ENCODE data around the gene MBNL2.

The MBNL2 gene

DNA sequence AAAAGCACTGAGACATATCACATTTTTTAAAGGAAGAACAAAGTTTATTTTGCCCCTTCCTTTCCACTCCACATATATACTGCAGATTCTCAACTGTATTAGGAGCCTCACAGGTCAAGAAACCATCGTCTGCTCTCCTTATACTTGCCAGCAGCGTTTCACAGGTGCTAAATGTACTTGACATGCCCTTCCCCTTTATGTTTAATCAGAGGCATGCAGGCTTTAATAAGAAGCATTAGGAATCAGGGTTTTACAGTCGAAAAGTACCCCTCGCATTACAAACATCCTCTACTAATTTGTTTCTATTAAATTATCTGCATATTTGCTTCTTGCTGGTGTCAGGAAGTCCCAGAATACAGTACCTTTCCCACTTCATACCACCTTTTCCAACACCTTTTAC, 208.2 kb downstream of the MBNL2 start:
- H3K4me1 ChIP-seq (ENCODE audit: control insufficient read depth, insufficient read depth, low read length), result peaks cover 20% of the 10 kb centered on the region
- peak overlapping the region; percentile 64 for H3K4me3 ChIP-seq (ENCODE audit: low read length)
- H3K27me3 ChIP-seq (ENCODE audit: control insufficient read depth, insufficient read depth, low read length), result no peaks in the 10 kb centered on the region
- H3K36me3 ChIP-seq (ENCODE audit: insufficient read depth, low read length), result no peaks in the 10 kb centered on the region
- peak overlapping the region; percentile 89 for H3K4me2 ChIP-seq (ENCODE audit: low read length)
- H3K9me3 ChIP-seq (replicated peaks; ENCODE audit: low read length), result no peaks in the 10 kb centered on the region
- H3K9ac ChIP-seq (ENCODE audit: low read depth, low read length), result peak overlapping the region; percentile 64

DNA sequence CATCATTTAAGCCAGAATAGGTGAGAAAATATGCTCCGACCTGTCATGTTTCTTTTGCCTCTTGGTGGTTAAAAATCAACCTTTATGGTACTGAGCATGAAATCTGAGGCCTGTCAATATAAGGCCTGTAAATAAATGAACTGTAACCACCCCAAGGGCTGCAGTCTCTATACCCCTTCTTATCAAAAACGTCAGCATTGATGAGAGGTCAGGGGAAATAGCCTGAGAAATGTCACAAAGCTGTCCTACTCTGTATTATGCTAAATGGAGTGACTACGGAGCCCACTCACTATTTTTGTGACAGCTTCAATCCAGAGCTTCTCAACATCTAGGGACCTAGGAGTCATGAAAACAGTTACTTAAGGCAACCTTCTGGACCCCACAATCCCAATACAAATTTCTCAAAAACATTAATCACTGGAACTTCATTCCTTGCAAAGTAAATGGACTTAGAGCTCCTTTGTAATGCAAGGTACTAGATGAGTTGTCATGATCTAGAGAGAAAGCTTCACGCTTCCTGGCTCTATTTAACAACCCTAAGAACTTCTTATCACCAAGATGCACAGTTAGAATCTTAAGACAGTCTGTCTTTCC, 209.1 kb downstream of the MBNL2 start:
- H3K4me2 ChIP-seq (ENCODE audit: low read length), result peak overlapping the region; percentile 84

DNA sequence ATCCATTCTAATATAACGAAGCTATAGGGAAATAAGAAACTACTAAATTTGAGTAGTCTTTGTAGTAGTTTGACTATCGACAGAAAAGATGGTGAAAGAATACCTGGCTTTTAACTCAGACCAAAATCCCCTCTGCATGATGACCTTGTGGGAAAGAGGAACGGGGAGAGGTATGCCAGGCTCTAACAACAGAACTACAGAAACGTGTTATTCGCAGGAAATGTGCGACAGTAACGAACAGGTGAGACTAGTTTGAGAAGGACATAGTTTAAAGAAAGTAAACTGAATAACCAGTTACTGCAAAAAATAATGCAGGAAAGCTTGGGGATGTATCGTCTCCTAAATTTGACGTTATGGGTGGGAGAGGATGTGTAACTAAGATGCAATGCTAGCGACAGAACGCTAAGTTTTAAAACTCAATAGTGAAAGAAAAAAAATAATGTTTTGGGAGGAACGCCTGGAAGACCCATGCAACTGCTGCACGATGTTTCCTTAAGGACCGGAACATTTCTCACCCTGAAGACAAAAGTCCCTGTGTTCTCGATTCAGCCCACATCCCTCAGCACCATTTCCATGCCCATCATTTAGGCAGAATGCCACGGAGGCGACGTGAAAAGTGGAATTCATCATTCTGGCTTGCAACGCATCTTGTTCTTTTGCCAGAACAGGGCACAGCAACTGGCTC, 210.2 kb downstream of the MBNL2 start:
- Histone ChIP-seq H3K9ac (ENCODE audit: low read depth, low read length) (peak overlapping the region; percentile 79), H3K27me3 (ENCODE audit: control insufficient read depth, insufficient read depth, low read length) (no peaks in the 10 kb centered on the region), H3K9me3 (replicated peaks; ENCODE audit: low read length) (no peaks in the 10 kb centered on the region), H3K4me1 (ENCODE audit: control insufficient read depth, insufficient read depth, low read length) (peaks cover 30% of the 10 kb centered on the region), H3K4me3 (ENCODE audit: low read length) (peak overlapping the region; percentile 82), H3K36me3 (ENCODE audit: insufficient read depth, low read length) (no peaks in the 10 kb centered on the region), H3K4me2 (ENCODE audit: low read length) (peak overlapping the region; percentile 84)

More for the DNA sequence above, 209.1 kb downstream of the MBNL2 start:
- Histone ChIP-seq H3K9me3 (replicated peaks; ENCODE audit: low read length) (no peaks in the 10 kb centered on the region), H3K27me3 (ENCODE audit: control insufficient read depth, insufficient read depth, low read length) (no peaks in the 10 kb centered on the region), H3K36me3 (ENCODE audit: insufficient read depth, low read length) (no peaks in the 10 kb centered on the region), H3K9ac (ENCODE audit: low read depth, low read length) (no peak overlapping the region), H3K4me3 (ENCODE audit: low read length) (peak overlapping the region; percentile 82), H3K4me1 (ENCODE audit: control insufficient read depth, insufficient read depth, low read length) (peaks cover 23% of the 10 kb centered on the region)

DNA sequence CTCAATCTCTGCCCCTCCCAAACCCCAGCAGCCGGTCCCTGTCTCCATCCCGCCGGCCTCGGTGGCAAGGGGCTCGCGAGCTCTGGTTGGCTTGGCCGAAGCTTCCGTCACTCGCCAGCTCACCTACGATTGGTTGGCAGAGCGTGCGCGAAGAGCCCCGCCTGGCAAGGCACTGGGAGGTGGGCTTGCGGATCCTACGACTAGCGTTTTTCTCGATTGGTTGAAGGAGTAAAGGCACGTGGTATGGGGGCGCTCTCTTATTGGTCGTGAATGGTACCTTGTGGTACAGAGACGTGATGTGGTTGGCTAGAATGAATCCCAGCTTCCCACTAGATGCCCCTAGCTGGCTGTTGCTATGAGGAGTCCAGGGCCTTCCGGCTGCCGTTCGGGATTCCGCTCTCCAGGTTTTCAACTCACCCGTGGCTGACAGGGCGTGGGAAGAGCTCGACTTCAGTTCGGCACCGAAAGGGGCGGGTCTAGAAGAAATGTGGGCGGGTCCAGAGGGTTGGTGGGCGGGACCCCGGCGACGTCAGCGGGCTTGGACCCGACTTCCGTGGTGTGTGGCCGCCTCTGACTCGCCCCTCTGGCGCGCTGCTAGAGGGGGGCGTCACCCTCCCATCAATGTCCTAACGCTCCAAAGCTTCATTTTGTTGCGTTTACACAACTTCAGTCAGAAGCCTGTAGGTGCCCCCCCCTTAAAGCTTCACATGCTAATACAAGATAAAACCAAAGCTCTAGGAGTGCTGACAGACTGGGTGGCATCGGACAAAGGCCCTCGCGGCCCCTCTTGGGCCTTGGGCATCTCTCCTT, 211.0 kb downstream of the MBNL2 start:
- H3K4me2 ChIP-seq (ENCODE audit: low read length), result peak overlapping the region; percentile 99
- H3K4me3 ChIP-seq (ENCODE audit: low read length), result peak overlapping the region; percentile 90
- H3K9ac ChIP-seq (ENCODE audit: low read depth, low read length), result peak overlapping the region; percentile 99
- H3K36me3 ChIP-seq (ENCODE audit: insufficient read depth, low read length), result peaks cover under 1% of the 10 kb centered on the region
- H3K4me1 ChIP-seq (ENCODE audit: control insufficient read depth, insufficient read depth, low read length), result peaks cover 30% of the 10 kb centered on the region
- H3K27me3 ChIP-seq (ENCODE audit: control insufficient read depth, insufficient read depth, low read length), result no peaks in the 10 kb centered on the region
- H3K9me3 ChIP-seq (replicated peaks; ENCODE audit: low read length), result no peaks in the 10 kb centered on the region

DNA sequence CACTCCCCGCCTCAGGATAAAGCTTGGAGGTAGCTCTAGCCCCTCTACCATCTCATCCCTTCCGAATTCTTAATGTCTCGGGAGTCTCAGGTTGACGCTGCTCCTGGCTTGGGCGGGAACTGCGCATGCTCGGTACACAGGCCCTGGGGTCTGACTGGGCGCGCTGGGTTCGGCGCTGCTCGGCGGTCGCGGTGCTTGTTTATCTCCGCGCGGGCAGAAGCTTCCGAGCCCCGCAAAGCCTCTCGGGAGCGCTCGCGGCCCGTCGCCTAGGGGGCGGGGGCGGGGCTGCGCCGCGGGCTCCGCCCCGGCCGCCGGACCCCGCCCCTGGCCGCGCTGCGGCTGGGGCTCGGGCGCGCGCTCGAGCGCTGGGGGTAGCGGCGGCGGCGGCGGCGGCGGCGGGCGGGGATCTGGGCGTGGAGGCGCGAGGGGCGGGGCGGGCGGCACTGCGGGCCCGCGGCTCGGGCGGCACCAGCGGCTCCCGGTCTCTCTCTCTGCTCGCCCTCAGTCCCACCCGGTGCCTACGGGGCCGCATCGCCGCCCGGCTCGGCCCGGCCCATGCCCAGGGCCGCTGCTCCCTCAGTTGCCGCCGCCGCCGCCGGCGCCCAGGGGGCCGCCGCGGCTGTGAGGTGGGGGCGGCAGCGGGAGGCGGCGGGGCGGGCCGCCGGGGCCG, 211.7 kb downstream of the MBNL2 start, which contains the start of gene RAP2A:
Gene RAP2A, plus strand, starts transcription at position 443 of the 670 bp plus-strand sequence. CDS start 302 bp downstream, outside the sequence.
- H3K9ac ChIP-seq (ENCODE audit: low read depth, low read length), result peak within 1 kb of the TSS; percentile 99
- H3K27me3 ChIP-seq (ENCODE audit: control insufficient read depth, insufficient read depth, low read length), result no peaks in the 10 kb centered on the region
- H3K4me1 ChIP-seq (ENCODE audit: control insufficient read depth, insufficient read depth, low read length), result peaks cover 30% of the 10 kb centered on the region
- peaks cover 8% of the 10 kb centered on the region for H3K36me3 ChIP-seq (ENCODE audit: insufficient read depth, low read length)
- H3K4me2 ChIP-seq (ENCODE audit: low read length), result peak within 1 kb of the TSS; percentile 99
- no peaks in the 10 kb centered on the region for H3K9me3 ChIP-seq (replicated peaks; ENCODE audit: low read length)
- peak within 1 kb of the TSS; percentile 93 for H3K4me3 ChIP-seq (ENCODE audit: low read length)

DNA sequence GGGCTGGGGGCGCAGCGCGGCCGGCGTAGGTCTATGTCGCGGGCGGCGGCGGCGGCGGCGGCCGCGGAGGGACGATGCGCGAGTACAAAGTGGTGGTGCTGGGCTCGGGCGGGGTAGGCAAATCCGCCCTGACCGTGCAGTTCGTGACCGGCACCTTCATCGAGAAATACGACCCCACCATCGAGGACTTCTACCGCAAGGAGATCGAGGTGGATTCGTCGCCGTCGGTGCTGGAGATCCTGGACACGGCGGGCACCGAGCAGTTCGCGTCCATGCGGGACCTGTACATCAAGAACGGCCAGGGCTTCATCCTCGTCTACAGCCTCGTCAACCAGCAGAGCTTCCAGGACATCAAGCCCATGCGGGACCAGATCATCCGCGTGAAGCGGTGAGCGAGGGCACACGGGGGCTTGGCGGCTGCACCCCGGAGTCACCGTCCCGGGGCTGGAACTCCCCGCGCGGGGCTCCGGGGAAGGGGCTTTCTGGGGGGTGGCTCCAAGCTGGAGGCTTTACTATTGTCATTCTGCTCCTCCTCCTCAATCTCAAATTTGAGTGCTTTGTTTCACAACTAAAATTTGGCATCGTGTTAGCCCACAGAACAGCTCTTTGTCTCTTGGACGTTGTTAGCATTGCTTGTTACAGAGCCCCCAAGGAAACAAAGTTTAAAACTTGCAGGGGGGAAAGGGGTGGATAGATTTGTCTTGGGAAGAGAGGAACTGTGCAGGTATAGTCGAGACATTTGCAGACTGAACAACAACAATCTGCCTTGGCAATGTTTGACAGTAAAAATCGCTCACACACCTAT, 212.5 kb downstream of the MBNL2 start:
- peak overlapping the region; percentile 93 for H3K4me3 ChIP-seq (ENCODE audit: low read length)
- H3K36me3 ChIP-seq (ENCODE audit: insufficient read depth, low read length), result peaks cover 12% of the 10 kb centered on the region
- H3K4me1 ChIP-seq (ENCODE audit: control insufficient read depth, insufficient read depth, low read length), result peaks cover 26% of the 10 kb centered on the region
- H3K9me3 ChIP-seq (replicated peaks; ENCODE audit: low read length), result no peaks in the 10 kb centered on the region
- peak overlapping the region; percentile 82 for H3K9ac ChIP-seq (ENCODE audit: low read depth, low read length)
- no peaks in the 10 kb centered on the region for H3K27me3 ChIP-seq (ENCODE audit: control insufficient read depth, insufficient read depth, low read length)
- H3K4me2 ChIP-seq (ENCODE audit: low read length), result peak overlapping the region; percentile 83

DNA sequence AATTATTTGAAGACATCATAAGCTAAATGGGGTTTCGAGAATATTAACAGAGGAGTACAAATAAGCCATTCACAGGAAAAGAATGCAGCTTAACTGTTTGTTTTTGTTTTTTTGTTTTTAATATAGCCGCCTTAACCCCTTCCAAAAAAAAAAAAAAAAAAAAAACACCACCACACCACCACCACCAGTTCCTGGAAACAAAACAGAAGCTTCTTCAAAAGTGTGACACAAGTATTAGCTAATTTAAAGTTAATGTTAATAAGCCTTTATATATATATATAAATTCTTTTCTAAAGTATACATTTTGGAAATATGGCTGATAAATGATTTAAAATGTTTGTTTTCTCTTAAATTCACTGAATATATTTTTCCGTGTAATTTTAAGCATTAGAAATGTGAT, 213.2 kb downstream of the MBNL2 start:
- H3K4me2 ChIP-seq (ENCODE audit: low read length), result peak overlapping the region; percentile 83
- H3K4me1 ChIP-seq (ENCODE audit: control insufficient read depth, insufficient read depth, low read length), result peaks cover 19% of the 10 kb centered on the region
- peak overlapping the region; percentile 93 for H3K4me3 ChIP-seq (ENCODE audit: low read length)
- H3K9me3 ChIP-seq (replicated peaks; ENCODE audit: low read length), result no peaks in the 10 kb centered on the region
- peaks cover 12% of the 10 kb centered on the region for H3K36me3 ChIP-seq (ENCODE audit: insufficient read depth, low read length)
- no peaks in the 10 kb centered on the region for H3K27me3 ChIP-seq (ENCODE audit: control insufficient read depth, insufficient read depth, low read length)
- H3K9ac ChIP-seq (ENCODE audit: low read depth, low read length), result peak overlapping the region; percentile 82

DNA sequence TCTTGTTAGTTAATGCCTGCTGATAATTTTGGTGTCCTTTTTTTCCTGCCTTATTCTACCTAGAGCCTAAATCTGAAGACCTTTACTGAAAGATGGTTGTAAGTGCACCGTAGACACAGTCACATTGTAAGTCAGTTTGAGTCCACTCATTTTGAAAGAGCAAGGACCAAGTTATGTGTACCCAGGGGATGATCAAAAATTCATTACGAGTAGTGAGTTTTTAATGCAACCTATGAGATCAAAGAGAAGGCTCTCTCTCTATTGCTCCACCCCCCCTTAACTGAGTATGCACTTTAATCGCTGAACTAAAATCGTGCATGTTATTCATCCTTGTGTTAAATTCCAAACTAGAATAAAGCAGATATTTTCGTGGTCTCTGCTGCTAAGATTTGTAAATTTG, 213.7 kb downstream of the MBNL2 start:
- no peaks in the 10 kb centered on the region for H3K9me3 ChIP-seq (replicated peaks; ENCODE audit: low read length)
- peak overlapping the region; percentile 93 for H3K4me3 ChIP-seq (ENCODE audit: low read length)
- peak overlapping the region; percentile 83 for H3K4me2 ChIP-seq (ENCODE audit: low read length)
- H3K36me3 ChIP-seq (ENCODE audit: insufficient read depth, low read length), result peaks cover 12% of the 10 kb centered on the region
- no peaks in the 10 kb centered on the region for H3K27me3 ChIP-seq (ENCODE audit: control insufficient read depth, insufficient read depth, low read length)
- peaks cover 16% of the 10 kb centered on the region for H3K4me1 ChIP-seq (ENCODE audit: control insufficient read depth, insufficient read depth, low read length)
- peak overlapping the region; percentile 82 for H3K9ac ChIP-seq (ENCODE audit: low read depth, low read length)

DNA sequence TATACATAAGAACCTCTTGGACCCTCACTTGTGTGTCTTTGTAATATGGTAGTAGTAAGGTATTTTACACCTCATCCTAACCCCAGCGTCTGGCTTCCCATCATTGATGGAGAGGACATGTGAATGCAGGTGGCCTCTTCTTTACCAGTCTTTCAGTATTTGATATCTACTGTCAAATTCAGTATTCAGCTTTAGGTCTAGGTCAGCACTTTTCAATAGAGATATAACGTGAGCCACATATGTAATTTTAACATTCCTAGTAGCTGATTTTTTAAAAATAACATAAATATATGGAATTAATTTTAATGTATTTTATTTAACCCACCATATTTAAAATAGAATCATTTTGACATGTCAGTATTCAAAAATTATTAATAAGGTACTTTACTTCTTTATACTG, 214.7 kb downstream of the MBNL2 start:
- Histone ChIP-seq H3K4me2 (ENCODE audit: low read length) (peak overlapping the region; percentile 83), H3K36me3 (ENCODE audit: insufficient read depth, low read length) (peaks cover 12% of the 10 kb centered on the region), H3K4me3 (ENCODE audit: low read length) (peak overlapping the region; percentile 93), H3K4me1 (ENCODE audit: control insufficient read depth, insufficient read depth, low read length) (peaks cover 12% of the 10 kb centered on the region), H3K9ac (ENCODE audit: low read depth, low read length) (no peak overlapping the region), H3K27me3 (ENCODE audit: control insufficient read depth, insufficient read depth, low read length) (no peaks in the 10 kb centered on the region), H3K9me3 (replicated peaks; ENCODE audit: low read length) (no peaks in the 10 kb centered on the region)

DNA sequence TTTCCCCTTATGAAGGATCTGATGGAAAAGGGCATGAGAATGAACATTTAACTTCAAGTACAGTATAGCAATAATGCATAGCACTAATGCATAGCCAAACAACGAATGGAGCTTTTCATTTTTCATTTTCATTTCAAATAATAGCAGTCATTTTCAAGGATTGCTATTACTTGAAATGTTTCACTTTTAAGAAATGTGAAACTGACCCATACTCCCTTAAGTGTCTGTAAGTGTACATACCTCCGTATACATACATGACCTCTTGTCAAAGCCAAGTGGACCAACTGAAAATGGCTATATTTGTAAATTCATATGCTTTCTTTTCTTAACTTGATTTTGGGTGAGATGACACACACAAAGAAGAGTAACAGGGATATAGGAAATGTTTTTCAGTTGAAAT, 215.6 kb downstream of the MBNL2 start:
- Histone ChIP-seq H3K4me3 (ENCODE audit: low read length) (no peak overlapping the region), H3K27me3 (ENCODE audit: control insufficient read depth, insufficient read depth, low read length) (no peaks in the 10 kb centered on the region), H3K4me2 (ENCODE audit: low read length) (no peak overlapping the region), H3K9me3 (replicated peaks; ENCODE audit: low read length) (no peaks in the 10 kb centered on the region), H3K36me3 (ENCODE audit: insufficient read depth, low read length) (peaks cover 12% of the 10 kb centered on the region), H3K9ac (ENCODE audit: low read depth, low read length) (no peak overlapping the region), H3K4me1 (ENCODE audit: control insufficient read depth, insufficient read depth, low read length) (peaks cover 11% of the 10 kb centered on the region)

Measured in skeletal muscle satellite cell (primary cell).